Naive thymus-derived CD4-positive, alpha-beta T cell (primary cell): ENCODE measurements around the gene NEUROD6. TPM values are rescaled to one million over a fixed set of nuclear protein-coding genes. Genes with fewer than 3 reads are reported as not detected.

ENCODE experiments used
- ATAC-seq: fragments of 150-1000 bp; cut with Tn5 transposase; 2 replicates; pipeline ENCODE4 v1.10.0; 2021; ENCODE audit warnings: mild to moderate bottlenecking, moderate library complexity
- CTCF ChIA-PET: fragments of 350-600 bp; sonication (Branson Sonifier 250); formaldehyde crosslinking; loops from one replicate; lab custom pipeline; 2021; ENCODE audit warnings: antibody characterized with exemption; lab: Charles Lee
- POLR2A ChIA-PET: fragments of 350-600 bp; sonication (Branson Sonifier 250); formaldehyde crosslinking; loops from one replicate; lab custom pipeline; 2021; ENCODE audit warnings: antibody characterized with exemption, inconsistent platforms; lab: Charles Lee
- DNase-seq, 9 donors: peaks; one replicate each; pipeline versions ENCODE4 v3.0.0 to v3.0.0-alpha.2; 2020 to 2022; ENCODE audit warnings: mixed read lengths in 1 of 9
- H3K27ac ChIP-seq: one replicate; pipeline ENCODE4 v1.7.0; 2013; ENCODE audit warnings: mild to moderate bottlenecking, low read depth, low read length, moderate library complexity
- H3K27me3 ChIP-seq, 2 donors: one replicate each; pipeline ENCODE4 v1.7.0; 2013; ENCODE audit warnings: low read length in 2 of 2, mild to moderate bottlenecking in 2 of 2, moderate library complexity in 2 of 2; ENCODE audit not compliant: control insufficient read depth in 2 of 2, insufficient read depth in 2 of 2
- H3K36me3 ChIP-seq, 3 experiments: 1 replicate in 2 of 3; 2 replicates in 1 of 3; pipeline ENCODE4 v1.7.0; 2013; ENCODE audit warnings: low read length in 3 of 3, mild to moderate bottlenecking in 3 of 3, moderate library complexity in 1 of 3; ENCODE audit not compliant: insufficient read depth in 3 of 3, control insufficient read depth in 2 of 3
- H3K4me1 ChIP-seq, 2 donors: one replicate each; pipeline ENCODE4 v1.7.0; 2013; ENCODE audit warnings: low read length in 2 of 2, mild to moderate bottlenecking in 2 of 2, moderate library complexity in 1 of 2; ENCODE audit not compliant: control insufficient read depth in 2 of 2, insufficient read depth in 2 of 2
- H3K4me3 ChIP-seq: 2 replicates; pipeline ENCODE4 v1.7.0; 2013; ENCODE audit warnings: mild to moderate bottlenecking, low read length
- H3K9me3 ChIP-seq, 3 experiments: 1 replicate in 2 of 3; 2 replicates in 1 of 3; pipeline ENCODE4 v1.7.0; 2013; ENCODE audit warnings: low read length in 3 of 3; ENCODE audit not compliant: control insufficient read depth in 2 of 3
- H3K27ac Mint-ChIP-seq, 9 donors: one replicate each; pipeline ENCODE4 v1.8.0; 2020 to 2022; ENCODE audit warnings: mixed read lengths in 9 of 9, mild to moderate bottlenecking in 8 of 9, moderate library complexity in 5 of 9, inconsistent platforms in 2 of 9
- H3K27me3 Mint-ChIP-seq, 5 donors: one replicate each; pipeline ENCODE4 v1.8.0; 2021 to 2022; ENCODE audit warnings: mixed read lengths in 5 of 5, mild to moderate bottlenecking in 1 of 5
- H3K36me3 Mint-ChIP-seq, 5 donors: one replicate each; pipeline ENCODE4 v1.8.0; 2020 to 2022; ENCODE audit warnings: mixed read lengths in 5 of 5, mild to moderate bottlenecking in 3 of 5, inconsistent platforms in 1 of 5
- H3K4me1 Mint-ChIP-seq, 7 donors: one replicate each; pipeline ENCODE4 v1.8.0; 2020 to 2022; ENCODE audit warnings: mixed read lengths in 7 of 7, mild to moderate bottlenecking in 3 of 7, inconsistent platforms in 1 of 7
- H3K4me3 Mint-ChIP-seq, 10 donors: one replicate each; pipeline ENCODE4 v1.8.0; 2020 to 2022; ENCODE audit warnings: mild to moderate bottlenecking in 10 of 10, mixed read lengths in 10 of 10, moderate library complexity in 6 of 10, inconsistent platforms in 2 of 10
- H3K9me3 Mint-ChIP-seq, 11 donors: one replicate each; pipeline ENCODE4 v1.8.0; 2020 to 2022; ENCODE audit warnings: mixed read lengths in 11 of 11, mild to moderate bottlenecking in 4 of 11, inconsistent platforms in 1 of 11, moderate library complexity in 1 of 11
- intact Hi-C, 2 donors: fragments of 100-400 bp; cut with micrococcal nuclease; formaldehyde crosslinking; loops; one replicate each; pipeline ENCODE4 v1.15.1; 2023
- polyA plus RNA-seq, 2 donors: library from polyadenylated mRNA; unstranded; fragments of 300-500 nt; fragmentation: Illumina TruSeq; gene quantifications; one replicate each; pipeline ENCODE4 v1.2.3, GENCODE V29; 2021
- total RNA-seq, 6 experiments: library from RNA in 5 of 6; stranded (reverse) in 5 of 6; gene quantifications; 1 replicate in 5 of 6; 2 replicates in 1 of 6; pipeline ENCODE4 v1.2.3 and lab custom pipeline; 2021 to 2026

Gene NEUROD6
- total and polyA plus RNA-seq, 7 experiments from 2014 or later, result not detected

DNA sequence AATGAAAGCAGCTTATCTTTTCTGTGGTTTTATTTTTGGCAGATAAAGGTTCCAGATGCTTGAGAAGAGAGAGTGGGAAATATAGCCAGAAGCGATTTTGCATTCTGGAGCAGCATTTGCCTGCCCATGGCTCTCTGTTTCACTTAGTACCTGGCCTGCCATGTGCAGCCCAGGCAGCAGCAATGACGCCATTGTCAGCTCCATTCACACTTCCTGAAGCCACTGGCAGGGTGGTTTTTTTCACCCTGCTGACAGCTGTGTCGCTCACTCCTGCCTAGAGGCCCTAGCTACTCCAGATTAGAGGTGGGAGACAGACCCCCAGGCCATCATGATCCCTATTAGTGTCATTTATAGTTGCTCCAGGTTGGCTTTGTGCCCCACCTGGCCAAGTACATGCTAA lies 30.1 kb upstream of the NEUROD6 start:
- Mint-ChIP-seq H3K36me3 (no peaks in the 10 kb centered on the region), H3K4me1 (no peaks in the 10 kb centered on the region), H3K4me3 (no peak overlapping the region), H3K9me3 (peaks cover 0 to 4% (median 0%) of the 10 kb centered on the region in 11 donors), H3K27me3 (peaks cover 0 to 11% (median 0%) of the 10 kb centered on the region in 5 donors), H3K27ac (no peak overlapping the region)
- Histone ChIP-seq H3K4me3 (no peak overlapping the region), H3K27me3 (no peaks in the 10 kb centered on the region), H3K9me3 (no peaks in the 10 kb centered on the region), H3K36me3 (no peaks in the 10 kb centered on the region), H3K27ac (no peak overlapping the region), H3K4me1 (no peaks in the 10 kb centered on the region)
- CTCF ChIA-PET, result no interaction called here
- POLR2A ChIA-PET, result no interaction called here
- intact Hi-C loops, result no loop called here
- DNase-seq (no peak), ATAC-seq (no peak)

GRCh38 chr7:31368620-31369019 lies 28.1 kb upstream of the NEUROD6 start:
- Histone ChIP-seq H3K27me3 (no peaks in the 10 kb centered on the region), H3K36me3 (no peaks in the 10 kb centered on the region), H3K4me3 (no peak overlapping the region), H3K9me3 (no peaks in the 10 kb centered on the region), H3K27ac (no peak overlapping the region), H3K4me1 (no peaks in the 10 kb centered on the region)
- peaks cover 0 to 4% (median 0%) of the 10 kb centered on the region in 11 donors for H3K9me3 Mint-ChIP-seq
- POLR2A ChIA-PET, result no interaction called here
- H3K27ac Mint-ChIP-seq, result no peak overlapping the region
- H3K27me3 Mint-ChIP-seq, result peaks cover 0 to 11% (median 0%) of the 10 kb centered on the region in 5 donors
- CTCF ChIA-PET, result no interaction called here
- no peaks in the 10 kb centered on the region for H3K36me3 Mint-ChIP-seq
- H3K4me1 Mint-ChIP-seq, result no peaks in the 10 kb centered on the region
- intact Hi-C loops, result no loop called here
- DNase-seq, result no peak
- H3K4me3 Mint-ChIP-seq, result no peak overlapping the region
- no peak for ATAC-seq

DNA sequence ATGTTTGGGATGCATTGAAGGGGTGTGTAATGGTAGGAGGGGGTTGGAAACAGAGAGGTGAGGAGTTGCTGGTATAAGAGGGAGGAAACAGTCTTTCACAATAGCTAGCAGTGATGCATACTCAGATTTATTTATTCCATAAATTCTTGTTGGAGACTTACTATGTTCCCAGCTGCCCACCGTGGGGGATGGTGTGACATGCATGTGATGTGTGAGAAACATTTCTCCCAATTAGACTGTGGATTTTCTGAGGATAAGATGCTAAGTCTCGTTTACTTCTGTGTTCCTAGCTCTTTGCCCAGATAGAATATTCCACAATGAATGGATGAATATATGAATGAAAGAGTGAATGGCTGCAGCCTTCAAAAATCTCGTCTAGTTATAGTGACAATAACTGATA lies 23.0 kb upstream of the NEUROD6 start:
- Mint-ChIP-seq H3K4me3 (no peak overlapping the region), H3K27me3 (no peaks in the 10 kb centered on the region), H3K9me3 (peaks cover 0 to 8% (median 0%) of the 10 kb centered on the region in 11 donors), H3K4me1 (no peaks in the 10 kb centered on the region), H3K36me3 (no peaks in the 10 kb centered on the region), H3K27ac (no peak overlapping the region)
- intact Hi-C loops, result no loop called here
- H3K9me3 ChIP-seq, result no peaks in the 10 kb centered on the region
- no peak overlapping the region for H3K27ac ChIP-seq
- no peak for DNase-seq
- H3K4me3 ChIP-seq, result no peak overlapping the region
- no peaks in the 10 kb centered on the region for H3K4me1 ChIP-seq
- H3K27me3 ChIP-seq, result no peaks in the 10 kb centered on the region
- no peaks in the 10 kb centered on the region for H3K36me3 ChIP-seq
- POLR2A ChIA-PET, result no interaction called here
- no peak for ATAC-seq
- CTCF ChIA-PET, result interaction anchor here (0.6 kb wide), 1 partner anchor 39 kb away, joined by 4 read pairs; no protein-coding TSS in a partner anchor

GRCh38 chr7:31363051-31363450 lies 22.5 kb upstream of the NEUROD6 start:
- no peaks in the 10 kb centered on the region for H3K9me3 ChIP-seq
- no peaks in the 10 kb centered on the region for H3K27me3 ChIP-seq
- no peaks in the 10 kb centered on the region for H3K36me3 ChIP-seq
- no peak overlapping the region for H3K4me3 ChIP-seq
- H3K27ac ChIP-seq, result no peak overlapping the region
- H3K9me3 Mint-ChIP-seq, result peaks cover 0 to 9% (median 0%) of the 10 kb centered on the region in 11 donors
- intact Hi-C loops, result no loop called here
- ChIA-PET CTCF (interaction anchor here (0.6 kb wide), 1 partner anchor 39 kb away, joined by 4 read pairs; no protein-coding TSS in a partner anchor), POLR2A (no interaction called here)
- H3K4me1 ChIP-seq, result no peaks in the 10 kb centered on the region
- DNase-seq (no peak), ATAC-seq (no peak)
- no peaks in the 10 kb centered on the region for H3K27me3 Mint-ChIP-seq
- no peaks in the 10 kb centered on the region for H3K36me3 Mint-ChIP-seq
- no peaks in the 10 kb centered on the region for H3K4me1 Mint-ChIP-seq
- H3K27ac Mint-ChIP-seq, result no peak overlapping the region
- no peak overlapping the region for H3K4me3 Mint-ChIP-seq

- no peak overlapping the region for H3K4me3 Mint-ChIP-seq
- no peak overlapping the region for H3K27ac Mint-ChIP-seq
- H3K27me3 Mint-ChIP-seq, result peaks cover 0 to 6% (median 0%) of the 10 kb centered on the region in 5 donors
- Histone ChIP-seq H3K9me3 (no peaks in the 10 kb centered on the region), H3K27ac (no peak overlapping the region), H3K4me1 (no peaks in the 10 kb centered on the region), H3K4me3 (no peak overlapping the region), H3K27me3 (no peaks in the 10 kb centered on the region), H3K36me3 (no peaks in the 10 kb centered on the region)
- peaks cover 0 to 14% (median 0%) of the 10 kb centered on the region in 11 donors for H3K9me3 Mint-ChIP-seq
- DNase-seq (no peak), ATAC-seq (no peak)
- POLR2A ChIA-PET, result no interaction called here
- H3K4me1 Mint-ChIP-seq, result no peaks in the 10 kb centered on the region
- CTCF ChIA-PET, result no interaction called here
- intact Hi-C loops, result no loop called here
- no peaks in the 10 kb centered on the region for H3K36me3 Mint-ChIP-seq
Measured at GRCh38 chr7:31362401-31362800, 21.9 kb upstream of the NEUROD6 start.

GRCh38 chr7:31358467-31358866 lies 17.9 kb upstream of the NEUROD6 start:
- H3K4me1 ChIP-seq, result no peaks in the 10 kb centered on the region
- DNase-seq, result no peak
- Mint-ChIP-seq H3K27me3 (peaks cover 0 to 6% (median 0%) of the 10 kb centered on the region in 5 donors), H3K27ac (no peak overlapping the region), H3K4me3 (no peak overlapping the region), H3K36me3 (no peaks in the 10 kb centered on the region), H3K4me1 (no peaks in the 10 kb centered on the region), H3K9me3 (peaks cover 0 to 14% (median 0%) of the 10 kb centered on the region in 11 donors)
- no peaks in the 10 kb centered on the region for H3K36me3 ChIP-seq
- no peaks in the 10 kb centered on the region for H3K9me3 ChIP-seq
- no peak overlapping the region for H3K4me3 ChIP-seq
- intact Hi-C loops, result no loop called here
- H3K27ac ChIP-seq, result no peak overlapping the region
- ChIA-PET CTCF (no interaction called here), POLR2A (no interaction called here)
- H3K27me3 ChIP-seq, result no peaks in the 10 kb centered on the region
- no peak for ATAC-seq

DNA sequence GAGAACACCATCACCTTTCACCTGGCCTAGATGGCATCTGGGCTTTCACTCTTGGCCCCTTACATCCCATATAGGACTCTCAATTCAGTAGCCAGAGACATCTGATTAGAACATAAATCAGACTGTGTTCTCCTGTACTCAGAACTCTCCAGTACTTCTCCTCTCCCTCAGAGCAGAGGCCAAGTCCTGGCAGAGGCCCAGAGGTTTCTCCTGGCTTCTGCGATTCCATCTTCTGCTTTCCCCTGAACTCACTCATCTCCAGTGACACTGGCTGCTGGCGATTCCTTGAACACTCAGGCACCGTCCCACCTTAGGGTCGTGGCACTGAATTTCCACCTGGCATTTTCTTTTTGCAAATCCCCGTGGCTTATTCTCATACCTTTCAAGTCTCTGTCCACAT lies 4.9 kb upstream of the NEUROD6 start:
- H3K4me1 Mint-ChIP-seq, result no peaks in the 10 kb centered on the region
- no peak overlapping the region for H3K4me3 ChIP-seq
- H3K27ac ChIP-seq, result no peak overlapping the region
- H3K27me3 ChIP-seq, result no peaks in the 10 kb centered on the region
- CTCF ChIA-PET, result no interaction called here
- H3K4me1 ChIP-seq, result no peaks in the 10 kb centered on the region
- no peak overlapping the region for H3K27ac Mint-ChIP-seq
- H3K36me3 Mint-ChIP-seq, result no peaks in the 10 kb centered on the region
- H3K9me3 Mint-ChIP-seq, result peaks cover 0 to 5% (median 1%) of the 10 kb centered on the region in 11 donors
- intact Hi-C loops, result no loop called here
- peaks cover 0 to 11% (median 6%) of the 10 kb centered on the region in 5 donors for H3K27me3 Mint-ChIP-seq
- DNase-seq (no peak), ATAC-seq (no peak)
- H3K4me3 Mint-ChIP-seq, result no peak overlapping the region
- no peaks in the 10 kb centered on the region for H3K9me3 ChIP-seq
- no peaks in the 10 kb centered on the region for H3K36me3 ChIP-seq
- POLR2A ChIA-PET, result no interaction called here
